ENCODE measurements around the gene ZZZ3.
"Not testable (repeated sequence)": the region's sequence is repeated elsewhere in the genome, so short reads cannot be mapped to it uniquely, and the experiment has no call there.

ZZZ3 gene

GRCh38 chr1:77668924-77669449, 13.5 kb downstream of the ZZZ3 start:
- no peak for FAIRE-seq

DNA sequence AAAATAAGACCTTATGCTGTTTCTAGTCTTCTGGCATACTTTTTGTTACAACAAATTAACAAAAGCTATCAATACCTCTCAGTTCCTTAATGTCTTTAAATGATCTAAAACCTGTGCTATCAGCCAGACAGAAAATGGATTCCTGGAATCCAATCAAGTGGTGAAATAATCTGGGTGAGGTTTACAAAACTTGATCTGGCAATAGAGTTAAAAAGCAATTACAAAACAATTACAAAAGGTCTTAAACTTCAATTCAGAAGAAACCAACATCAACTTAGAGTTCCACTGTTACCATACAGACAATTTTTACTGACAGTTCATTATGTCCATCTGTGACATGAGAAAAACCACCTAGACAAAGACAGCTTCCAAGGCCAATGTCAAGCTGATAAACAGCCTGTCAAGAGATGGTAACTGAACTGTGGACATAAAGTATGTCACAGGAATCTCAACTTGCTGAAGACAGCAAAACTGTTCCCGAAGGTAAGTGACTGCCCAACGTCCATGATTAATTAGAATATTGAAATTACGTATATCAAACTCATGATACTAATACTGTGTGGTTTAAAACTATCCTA, 17.4 kb downstream of the ZZZ3 start:
- no peak for FAIRE-seq

- FAIRE-seq: no peak
Measured at GRCh38 chr1:77661696-77662095, 20.8 kb downstream of the ZZZ3 start.

GRCh38 chr1:77659879-77660593, 22.4 kb downstream of the ZZZ3 start:
- no peak for FAIRE-seq

DNA sequence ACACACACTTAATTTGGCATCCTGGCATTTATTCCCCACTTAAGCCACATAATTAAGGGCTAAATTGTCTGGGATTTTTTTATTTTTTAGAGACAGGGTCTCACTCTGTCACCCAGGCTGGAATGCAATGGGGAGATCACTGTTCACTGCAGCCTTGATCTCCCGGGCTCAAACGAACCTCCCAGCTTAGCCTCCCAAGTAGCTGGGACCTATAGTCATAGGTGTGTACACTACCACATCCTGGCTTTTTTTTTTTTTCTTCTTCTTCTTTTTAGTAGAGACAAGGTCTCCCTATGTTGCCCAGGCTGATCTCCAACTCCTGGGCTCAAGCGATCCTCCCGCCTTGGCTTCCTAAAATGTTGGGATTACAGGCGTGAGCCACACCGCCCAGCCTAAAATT, 24.2 kb downstream of the ZZZ3 start:
- FAIRE-seq: no peak

GRCh38 chr1:77655431-77655974, 27.0 kb downstream of the ZZZ3 start:
- FAIRE-seq: no peak

GRCh38 chr1:77652970-77653516, 29.4 kb downstream of the ZZZ3 start:
- no peak for FAIRE-seq

DNA sequence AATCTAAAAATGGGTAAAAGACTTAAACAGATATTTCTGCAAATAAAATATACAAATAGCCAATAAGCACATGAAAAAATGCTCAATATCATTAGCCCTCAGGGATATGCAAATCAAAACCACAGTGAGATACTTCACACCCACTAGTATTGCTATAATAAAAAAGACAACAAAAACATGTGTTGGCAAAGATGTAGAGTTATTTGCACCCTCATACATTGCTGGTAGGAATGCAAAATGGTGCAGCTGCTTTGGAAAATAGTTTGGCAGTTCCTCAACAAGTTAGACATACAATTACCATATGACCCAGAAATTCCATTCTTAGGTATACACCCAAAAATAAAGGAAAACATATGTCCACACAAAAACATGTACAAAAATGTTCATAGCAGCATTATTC, 30.2 kb downstream of the ZZZ3 start:
- no peak for FAIRE-seq

- FAIRE-seq: no peak
Measured at GRCh38 chr1:77649127-77649526, 33.3 kb downstream of the ZZZ3 start.

- FAIRE-seq: not testable (repeated sequence)
Measured at GRCh38 chr1:77646224-77646623, 36.2 kb downstream of the ZZZ3 start.

DNA sequence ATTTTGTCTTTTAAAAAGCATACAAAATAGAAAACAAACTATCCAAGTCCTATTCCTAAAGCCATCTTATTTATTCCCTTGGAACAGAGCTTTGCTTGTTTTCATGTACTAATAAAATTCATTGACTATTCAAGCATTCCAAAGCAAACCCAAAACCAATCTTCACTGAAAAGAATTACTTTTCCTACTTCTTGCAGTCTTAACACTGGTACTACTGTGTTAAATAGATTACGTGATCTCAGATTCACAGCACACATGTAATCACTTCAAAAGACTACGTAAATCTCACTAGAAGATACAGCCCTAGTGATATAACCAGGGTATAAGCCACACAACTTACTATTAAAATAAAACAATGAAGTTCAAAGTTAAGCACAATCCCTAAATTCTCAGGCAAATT, 39.0 kb downstream of the ZZZ3 start:
- no peak for FAIRE-seq

DNA sequence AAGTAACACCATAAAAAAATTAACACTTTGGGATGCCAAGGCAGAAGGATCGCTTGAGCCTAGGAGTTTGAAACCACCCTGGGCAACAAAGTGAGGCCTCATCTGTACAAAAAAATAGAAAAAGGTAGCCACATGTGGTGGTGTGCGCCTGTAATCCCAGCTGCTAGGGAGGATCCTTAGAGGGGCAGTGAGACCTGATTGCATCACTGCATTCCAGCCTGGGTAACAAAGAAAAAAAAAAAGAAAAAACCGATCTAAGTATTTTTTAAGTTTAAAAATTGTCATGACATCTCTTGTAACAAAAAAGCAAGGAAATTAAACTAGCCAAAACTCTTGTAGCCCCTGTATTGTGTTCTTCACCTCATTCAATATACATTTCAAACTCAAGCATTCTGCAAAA, 39.5 kb downstream of the ZZZ3 start:
- FAIRE-seq: no peak

DNA sequence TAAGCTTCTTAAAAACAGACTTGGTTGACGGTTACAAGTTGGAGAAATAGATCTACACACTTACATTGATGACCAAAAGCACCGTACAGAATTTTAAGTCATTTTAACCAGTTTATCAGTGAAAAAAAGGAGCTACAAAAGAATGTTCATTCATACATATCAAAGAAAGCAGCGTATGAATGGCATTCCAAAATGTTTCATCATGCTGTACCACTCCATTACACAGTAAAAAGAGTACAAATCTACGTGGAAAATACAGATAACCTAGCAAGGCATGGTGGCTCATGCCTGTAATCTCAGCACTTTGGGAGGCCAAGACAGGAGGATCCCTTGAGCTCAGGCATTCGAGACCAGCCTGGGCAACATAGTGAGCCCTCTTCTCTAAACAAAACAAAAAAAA, 40.3 kb downstream of the ZZZ3 start:
- FAIRE-seq: no peak

DNA sequence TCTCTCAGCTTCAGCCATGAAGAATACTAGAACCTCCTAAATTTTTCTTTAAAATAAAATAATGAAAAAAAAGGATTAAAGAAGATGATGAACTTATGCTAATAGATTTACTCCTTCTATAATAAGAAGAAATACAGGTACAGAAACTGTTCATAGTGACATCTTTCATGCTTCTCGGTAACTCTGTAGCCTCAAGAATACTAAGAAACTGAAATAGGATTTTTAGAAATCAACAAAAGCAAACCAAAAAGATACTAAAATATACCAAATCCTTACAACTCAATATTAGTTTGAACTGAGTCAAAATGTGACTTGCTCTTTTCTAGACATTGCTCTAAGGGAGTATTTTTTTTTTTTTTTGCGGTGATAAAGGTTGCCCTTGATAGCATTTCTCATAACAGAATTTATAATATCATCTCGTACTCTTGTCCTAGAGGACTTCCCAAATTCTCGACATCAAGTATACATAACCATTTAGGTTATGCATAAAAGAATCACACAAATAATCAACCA, 42.8 kb downstream of the ZZZ3 start:
- no peak for FAIRE-seq

DNA sequence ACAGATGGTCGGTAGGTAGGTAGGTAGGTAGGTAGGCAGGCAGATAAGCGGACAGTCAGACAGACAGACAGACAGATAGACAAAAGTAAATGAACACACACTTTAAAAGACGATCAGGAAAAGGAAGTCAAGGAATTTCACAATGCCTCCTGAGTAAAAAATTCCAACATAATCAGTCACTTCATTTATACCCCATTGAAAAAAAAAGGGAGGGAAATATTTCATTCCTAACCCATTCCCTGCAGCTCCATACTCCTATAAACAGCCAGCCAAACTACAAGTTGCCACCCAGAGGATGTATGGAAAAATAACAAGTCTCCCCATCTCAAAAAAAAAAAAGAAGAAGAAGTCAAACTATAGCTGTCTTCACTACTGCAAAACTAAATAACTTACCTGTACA, 43.4 kb downstream of the ZZZ3 start:
- no peak for FAIRE-seq

GRCh38 chr1:77636864-77637263, 45.6 kb downstream of the ZZZ3 start:
- no peak for FAIRE-seq

Data from TTC549 (cell line).